K562 (cell line): ENCODE data around the gene DMD.

Experiments used
- HCFC1 ChIP-seq: IDR thresholded peaks from 2 replicates; pipeline ENCODE4 v1.6.1; 2012; ENCODE audit warnings: low read depth, low read length, improper control_type of control experiment
- TF ChIP-seq, protein P1 (sequence below), 3 experiments: IDR thresholded peaks in 2 of 3; conservative IDR thresholded peaks in 1 of 3; 2 replicates each; pipeline ENCODE4 v1.5.1; 2011 to 2012; ENCODE audit warnings: low read length in 3 of 3, mild to moderate bottlenecking in 3 of 3, control low read depth in 2 of 3, improper control_type of control experiment in 1 of 3, inconsistent platforms in 1 of 3, low read depth in 1 of 3, mixed read lengths in 1 of 3, moderate library complexity in 1 of 3; ENCODE audit not compliant: insufficient read depth in 2 of 3

DNA sequence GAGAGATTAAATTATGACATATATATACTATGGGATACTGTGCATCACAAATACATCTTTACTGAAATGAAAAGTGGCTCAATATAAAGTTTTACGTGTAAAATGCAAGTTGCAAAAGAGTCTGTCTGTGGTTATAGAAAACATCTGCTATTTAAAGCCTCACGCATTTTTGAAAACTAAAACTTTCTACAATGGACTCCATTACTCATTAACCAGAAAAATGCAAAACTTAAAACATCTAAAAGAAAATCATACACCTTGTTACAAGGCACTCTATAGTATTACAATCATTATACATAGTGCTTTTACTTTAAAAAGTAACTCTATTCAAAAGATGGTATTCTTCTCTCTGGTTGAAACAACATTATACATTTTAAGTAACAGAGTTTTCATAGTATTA is 755.6 kb downstream of the DMD start:
- no peak for TF ChIP-seq HCFC1
- TF ChIP-seq, protein P1, sequence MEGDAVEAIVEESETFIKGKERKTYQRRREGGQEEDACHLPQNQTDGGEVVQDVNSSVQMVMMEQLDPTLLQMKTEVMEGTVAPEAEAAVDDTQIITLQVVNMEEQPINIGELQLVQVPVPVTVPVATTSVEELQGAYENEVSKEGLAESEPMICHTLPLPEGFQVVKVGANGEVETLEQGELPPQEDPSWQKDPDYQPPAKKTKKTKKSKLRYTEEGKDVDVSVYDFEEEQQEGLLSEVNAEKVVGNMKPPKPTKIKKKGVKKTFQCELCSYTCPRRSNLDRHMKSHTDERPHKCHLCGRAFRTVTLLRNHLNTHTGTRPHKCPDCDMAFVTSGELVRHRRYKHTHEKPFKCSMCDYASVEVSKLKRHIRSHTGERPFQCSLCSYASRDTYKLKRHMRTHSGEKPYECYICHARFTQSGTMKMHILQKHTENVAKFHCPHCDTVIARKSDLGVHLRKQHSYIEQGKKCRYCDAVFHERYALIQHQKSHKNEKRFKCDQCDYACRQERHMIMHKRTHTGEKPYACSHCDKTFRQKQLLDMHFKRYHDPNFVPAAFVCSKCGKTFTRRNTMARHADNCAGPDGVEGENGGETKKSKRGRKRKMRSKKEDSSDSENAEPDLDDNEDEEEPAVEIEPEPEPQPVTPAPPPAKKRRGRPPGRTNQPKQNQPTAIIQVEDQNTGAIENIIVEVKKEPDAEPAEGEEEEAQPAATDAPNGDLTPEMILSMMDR (IDR thresholded peaks at IDR 0.05 in 2 of 3, conservative IDR thresholded peaks at IDR 0.05 in 1 of 3; ENCODE audit: insufficient read depth in 2 of 3, low read depth in 1 of 3, low read length in 3 of 3): no peak
